Gastrocnemius medialis (tissue), 4 donors: ENCODE results near the gene ALG11.

Experiments used
- CTCF ChIP-seq, 5 experiments: fragments of 450-650 bp in 3 of 5; fragments of 200-600 bp in 2 of 5; sonication (generic) in 2 of 5; IDR thresholded peaks in 4 of 5; conservative IDR thresholded peaks in 1 of 5; 1 replicate in 4 of 5; 2 replicates in 1 of 5; pipeline ENCODE4 v1.5.1; 2016 to 2019; ENCODE audit warnings: antibody characterized with exemption in 5 of 5, mild to moderate bottlenecking in 3 of 5, moderate library complexity in 3 of 5
- POLR2A ChIP-seq, 2 donors: fragments of 450-650 bp; IDR thresholded peaks; one replicate each; pipeline ENCODE4 v1.6.1; 2017; ENCODE audit warnings: antibody characterized with exemption in 2 of 2, mild to moderate bottlenecking in 2 of 2, moderate library complexity in 2 of 2

DNA sequence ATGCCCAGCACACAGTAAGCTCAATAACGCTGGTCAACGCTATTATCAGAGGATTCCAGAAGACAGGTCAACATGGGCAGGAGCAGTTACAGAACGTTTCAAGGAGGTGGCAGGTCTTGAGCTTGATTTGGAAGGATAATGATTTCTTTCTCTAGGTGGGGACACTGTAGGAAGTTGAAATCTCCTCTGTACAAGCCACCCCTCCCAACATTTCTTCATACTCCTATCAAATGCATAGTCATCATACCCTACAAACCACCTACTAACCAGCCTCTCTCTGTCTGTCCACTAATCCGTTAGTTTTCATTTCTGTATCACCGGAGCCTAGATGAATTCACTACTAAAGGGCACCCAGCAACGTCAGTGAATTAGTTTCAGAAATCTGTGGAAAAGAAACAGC, 2.3 kb upstream of the ALG11 start:
- TF ChIP-seq CTCF (IDR thresholded peaks at IDR 0.05 in 4 of 5, conservative IDR thresholded peaks at IDR 0.05 in 1 of 5) (no peak), POLR2A (IDR thresholded peaks at IDR 0.05) (no peak)
